ENCODE data around the gene VWA2. TPM values are rescaled to one million over a fixed set of nuclear protein-coding genes. Genes with fewer than 3 reads are reported as not detected.

The VWA2 gene, protein sequence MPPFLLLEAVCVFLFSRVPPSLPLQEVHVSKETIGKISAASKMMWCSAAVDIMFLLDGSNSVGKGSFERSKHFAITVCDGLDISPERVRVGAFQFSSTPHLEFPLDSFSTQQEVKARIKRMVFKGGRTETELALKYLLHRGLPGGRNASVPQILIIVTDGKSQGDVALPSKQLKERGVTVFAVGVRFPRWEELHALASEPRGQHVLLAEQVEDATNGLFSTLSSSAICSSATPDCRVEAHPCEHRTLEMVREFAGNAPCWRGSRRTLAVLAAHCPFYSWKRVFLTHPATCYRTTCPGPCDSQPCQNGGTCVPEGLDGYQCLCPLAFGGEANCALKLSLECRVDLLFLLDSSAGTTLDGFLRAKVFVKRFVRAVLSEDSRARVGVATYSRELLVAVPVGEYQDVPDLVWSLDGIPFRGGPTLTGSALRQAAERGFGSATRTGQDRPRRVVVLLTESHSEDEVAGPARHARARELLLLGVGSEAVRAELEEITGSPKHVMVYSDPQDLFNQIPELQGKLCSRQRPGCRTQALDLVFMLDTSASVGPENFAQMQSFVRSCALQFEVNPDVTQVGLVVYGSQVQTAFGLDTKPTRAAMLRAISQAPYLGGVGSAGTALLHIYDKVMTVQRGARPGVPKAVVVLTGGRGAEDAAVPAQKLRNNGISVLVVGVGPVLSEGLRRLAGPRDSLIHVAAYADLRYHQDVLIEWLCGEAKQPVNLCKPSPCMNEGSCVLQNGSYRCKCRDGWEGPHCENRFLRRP
- 0.05 TPM for total RNA-seq

DNA sequence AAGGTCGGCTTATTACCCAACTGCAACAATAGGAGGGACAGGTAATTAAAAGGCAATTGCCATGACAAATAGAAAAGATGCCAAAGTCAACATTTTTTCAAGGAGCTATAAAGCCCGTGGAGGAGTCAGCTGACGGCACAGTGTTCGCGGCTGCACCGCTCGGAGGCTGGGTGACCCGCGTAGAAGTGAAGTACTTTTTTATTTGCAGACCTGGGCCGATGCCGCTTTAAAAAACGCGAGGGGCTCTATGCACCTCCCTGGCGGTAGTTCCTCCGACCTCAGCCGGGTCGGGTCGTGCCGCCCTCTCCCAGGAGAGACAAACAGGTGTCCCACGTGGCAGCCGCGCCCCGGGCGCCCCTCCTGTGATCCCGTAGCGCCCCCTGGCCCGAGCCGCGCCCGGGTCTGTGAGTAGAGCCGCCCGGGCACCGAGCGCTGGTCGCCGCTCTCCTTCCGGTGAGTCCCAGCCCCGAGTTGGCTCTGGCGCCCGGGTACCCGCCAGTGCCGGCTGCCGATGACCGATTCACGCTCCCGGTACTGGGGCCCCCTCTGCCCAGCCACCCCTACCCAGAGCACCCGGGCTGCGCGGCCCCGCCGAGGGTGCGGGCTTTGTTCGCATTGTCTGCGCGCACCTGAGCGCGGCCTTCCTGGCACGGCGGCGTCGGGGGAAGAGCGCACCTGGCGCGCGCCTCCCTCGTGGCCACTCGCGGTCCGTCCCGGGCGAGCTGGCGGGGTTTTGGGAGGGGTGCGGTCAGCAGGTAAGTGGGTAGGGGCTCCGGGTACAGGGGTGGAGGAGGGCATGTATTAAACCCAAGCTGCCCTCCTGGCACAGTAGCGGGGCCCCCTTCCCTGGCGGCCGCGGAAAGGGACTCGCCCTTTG is at the start of gene VWA2:
TSS of gene VWA2 (plus strand) at position 138 of the 877 bp plus-strand sequence. CDS start 9,460 bp downstream, outside the sequence.
- DNase-seq (ENCODE audit: low spot score) = peak; percentile 50
- ATAC-seq = peak; percentile 79

DNA sequence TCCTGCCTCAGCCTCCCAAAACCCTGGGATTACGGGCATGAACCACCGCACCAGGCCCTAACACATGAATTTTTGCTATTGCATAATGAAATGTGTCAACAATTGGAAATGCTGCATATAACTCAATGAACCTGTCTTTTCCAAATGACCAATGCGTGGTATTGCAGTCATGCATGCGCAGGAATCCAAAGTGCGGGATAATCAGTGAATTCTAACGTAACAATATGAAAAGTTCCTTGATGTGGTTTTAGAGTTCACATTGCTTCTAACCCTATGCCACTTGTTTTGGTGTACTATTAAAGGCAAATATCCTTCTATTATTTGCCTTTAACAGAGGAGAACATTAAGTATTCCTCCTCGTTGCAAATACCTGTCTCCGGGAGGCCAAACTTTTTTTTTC is 49.4 kb upstream of the VWA2 start:
- ATAC-seq (no peak), DNase-seq (ENCODE audit: low spot score) (no peak)

DNA sequence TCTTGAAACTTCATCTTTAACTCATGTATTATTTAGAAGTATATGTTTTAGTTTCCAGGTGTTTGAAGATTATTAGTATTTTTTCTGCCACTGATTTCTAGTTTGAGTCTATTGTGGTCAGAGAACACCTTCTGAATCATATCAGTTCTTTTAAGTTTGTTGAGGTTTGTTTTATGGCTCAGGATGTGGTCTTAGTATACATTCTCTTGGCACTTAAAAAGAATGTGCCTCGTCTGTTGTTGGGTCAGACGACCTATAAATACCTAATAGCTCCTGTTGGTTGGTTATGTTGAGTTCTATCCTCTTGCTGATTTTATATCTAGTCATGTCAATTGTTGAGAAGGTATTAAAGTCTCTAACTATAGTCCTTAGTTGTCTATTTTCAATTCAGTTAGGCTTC is 44.0 kb upstream of the VWA2 start:
- no peak for DNase-seq (ENCODE audit: low spot score)
- ATAC-seq = no peak

DNA sequence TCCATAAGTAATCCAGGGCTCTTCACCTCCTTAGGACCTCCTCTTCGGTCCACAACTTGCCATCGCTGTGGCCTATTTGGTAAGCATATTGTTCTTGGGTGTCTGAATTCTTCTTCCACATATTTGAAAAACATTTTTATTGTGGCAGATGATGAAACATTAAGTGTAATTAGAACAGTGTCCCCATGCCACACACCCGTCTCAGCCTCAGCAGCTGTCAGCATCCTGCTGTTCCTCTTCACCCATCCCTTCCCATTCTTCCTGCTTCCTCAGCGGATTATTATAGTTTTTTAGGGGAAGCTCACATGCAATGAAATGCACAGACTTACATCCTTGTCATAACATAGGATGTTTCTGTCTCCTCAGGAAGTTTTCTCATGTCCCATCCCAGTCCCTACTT is 39.8 kb upstream of the VWA2 start:
- no peak for DNase-seq (ENCODE audit: low spot score)
- no peak for ATAC-seq

DNA sequence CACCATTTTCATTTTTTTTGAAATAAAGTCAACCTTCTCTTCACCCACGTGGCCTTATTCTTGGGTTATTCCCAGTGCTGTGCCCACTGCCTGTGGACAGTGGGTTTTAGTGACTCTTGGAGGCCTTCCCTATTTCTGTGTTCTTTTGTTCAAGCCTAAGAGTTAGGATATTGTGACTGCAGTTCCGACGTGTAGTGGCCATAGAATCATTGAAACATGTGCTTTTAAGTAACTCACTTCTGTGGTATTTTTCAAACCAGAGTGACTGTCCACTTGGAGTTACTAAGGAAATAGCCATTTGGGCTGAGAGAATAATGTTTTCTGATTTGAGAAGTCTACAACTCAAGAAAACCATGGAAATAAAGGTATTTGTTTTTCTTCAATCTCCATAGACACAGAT is 36.2 kb upstream of the VWA2 start:
- no peak for ATAC-seq
- no peak for DNase-seq (ENCODE audit: low spot score)

DNA sequence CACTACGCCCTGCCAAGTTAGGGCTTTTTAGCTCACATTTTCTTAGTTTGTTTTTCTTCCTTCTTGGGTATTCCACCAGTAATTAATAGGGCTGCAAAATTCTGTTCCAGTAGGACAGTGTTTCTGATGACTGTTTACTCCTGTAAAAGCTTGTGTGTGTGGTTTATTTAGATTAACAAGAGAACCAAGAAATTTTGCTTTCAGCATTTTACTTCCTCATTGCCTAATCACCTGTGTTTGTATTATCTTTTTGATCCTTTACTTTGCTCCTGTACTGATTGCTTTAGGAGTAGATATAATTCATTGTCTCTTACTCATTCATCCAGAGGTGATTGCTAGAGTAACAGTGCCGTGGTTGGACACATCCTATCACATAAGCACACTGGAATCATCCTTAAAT is 32.2 kb upstream of the VWA2 start:
- no peak for ATAC-seq
- no peak for DNase-seq (ENCODE audit: low spot score)

DNA sequence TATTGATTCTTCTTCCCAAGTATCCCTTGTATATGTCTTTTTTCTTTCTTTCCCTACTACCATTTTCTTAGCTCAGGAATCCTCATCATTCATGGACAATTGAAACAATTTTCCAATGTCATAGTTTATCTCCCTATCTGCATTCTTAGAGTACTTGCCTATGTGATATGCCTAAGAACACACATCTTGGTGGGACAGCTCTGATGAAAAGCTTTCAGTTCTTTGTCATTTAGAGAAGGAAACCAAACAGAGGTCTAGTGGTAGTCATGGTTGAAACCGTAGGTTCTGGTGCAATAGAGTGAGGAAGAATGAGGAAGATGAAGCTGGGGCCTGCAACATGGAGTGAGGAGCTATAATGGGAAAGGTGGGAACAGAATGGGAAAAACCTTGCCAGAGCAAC is 31.7 kb upstream of the VWA2 start:
- DNase-seq (ENCODE audit: low spot score) (no peak), ATAC-seq (no peak)

DNA sequence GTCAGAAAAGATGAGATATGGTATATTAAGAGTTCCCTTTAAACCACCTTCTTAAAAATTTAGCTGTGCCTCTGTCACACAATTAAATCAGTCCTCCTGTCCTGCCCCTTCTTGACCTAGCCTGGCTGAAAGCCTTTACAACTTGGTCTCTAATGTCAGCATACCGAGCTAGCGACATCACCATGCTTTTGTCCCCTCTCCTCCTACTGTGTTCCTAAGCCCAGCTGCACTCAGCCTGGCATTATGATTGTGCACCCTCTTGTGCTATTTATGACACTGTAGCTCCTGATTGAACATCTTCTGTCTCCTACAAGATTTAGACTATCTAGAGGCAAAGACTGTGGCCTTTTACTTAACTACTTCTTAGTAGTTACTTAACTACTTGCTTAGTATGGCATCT is 30.7 kb upstream of the VWA2 start:
- ATAC-seq = no peak
- no peak for DNase-seq (ENCODE audit: low spot score)

DNA sequence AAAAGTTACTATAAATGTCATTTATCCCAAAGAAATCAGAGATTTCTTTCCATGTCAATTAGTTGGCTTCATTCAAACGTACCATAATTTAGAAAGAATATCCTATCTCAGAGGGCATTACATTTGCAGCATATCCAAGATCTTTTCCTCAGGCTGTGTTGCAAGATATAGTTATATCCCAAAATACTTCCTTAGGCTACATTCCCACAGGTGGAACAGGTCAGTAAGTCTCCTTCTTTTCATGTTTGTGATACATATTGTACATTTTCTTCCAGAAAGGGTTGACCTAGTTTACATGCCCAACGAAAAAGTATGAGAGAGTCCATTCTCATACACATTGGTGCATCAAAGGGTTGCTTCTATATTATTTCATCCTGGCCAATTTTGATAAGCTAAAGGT is 26.9 kb upstream of the VWA2 start:
- no peak for ATAC-seq
- DNase-seq (ENCODE audit: low spot score) = no peak

DNA sequence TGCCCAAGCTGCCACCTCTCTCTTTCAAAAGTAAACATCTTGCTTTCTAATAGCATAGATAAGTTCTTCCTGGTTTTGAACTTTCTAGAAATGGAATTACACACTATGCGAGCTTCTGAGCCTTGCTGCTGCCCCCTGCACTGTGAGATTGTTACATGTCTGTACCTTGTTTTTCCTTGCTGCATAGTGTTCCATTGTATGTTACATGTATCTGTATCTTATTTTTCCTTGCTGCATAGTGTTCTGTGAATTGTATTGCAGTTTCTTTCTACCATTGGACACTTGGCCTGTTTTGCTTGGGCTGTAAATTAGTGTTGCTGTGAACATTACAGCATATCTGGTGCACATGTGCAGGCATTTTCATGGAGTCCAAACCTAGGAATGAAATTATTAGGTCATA is 24.0 kb upstream of the VWA2 start:
- DNase-seq (ENCODE audit: low spot score) (no peak), ATAC-seq (no peak)

DNA sequence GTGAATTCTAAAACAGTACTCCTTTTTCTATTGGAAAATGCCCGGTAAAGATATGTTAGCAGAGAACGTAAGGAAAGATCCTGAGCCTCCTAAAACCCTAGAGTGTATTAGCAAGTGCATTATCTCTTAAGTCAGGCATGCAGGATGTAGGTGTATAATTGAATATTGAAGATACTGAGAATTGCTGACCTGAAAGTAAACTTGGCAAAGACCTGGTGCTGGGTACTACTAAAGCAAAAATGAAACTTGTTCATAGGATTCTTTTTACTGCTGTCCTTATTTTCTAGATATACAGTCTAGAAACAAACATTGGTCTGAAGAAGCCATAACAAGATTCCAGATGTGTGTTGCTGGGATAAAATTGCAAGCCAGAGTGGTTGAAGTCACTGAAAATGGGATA is 18.8 kb upstream of the VWA2 start:
- DNase-seq (ENCODE audit: low spot score) (no peak), ATAC-seq (no peak)

DNA sequence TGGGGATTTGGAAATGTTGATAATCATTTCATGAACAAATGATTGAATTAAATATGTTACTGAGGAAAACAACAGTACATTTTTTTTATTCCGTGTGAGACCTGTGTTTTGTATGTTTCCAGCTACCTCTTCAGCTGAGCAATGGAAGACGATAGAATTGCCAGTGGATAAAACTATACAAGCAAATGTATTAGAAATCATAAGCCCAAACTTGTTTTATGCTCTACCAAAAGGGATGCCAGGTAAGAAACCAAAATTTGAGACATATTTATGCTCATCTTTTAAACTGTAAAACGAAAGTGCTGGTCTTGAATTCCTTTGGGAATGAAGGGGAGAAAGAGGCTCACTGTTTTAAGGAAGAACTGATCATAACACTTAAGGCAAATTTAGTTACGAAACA is 17.8 kb upstream of the VWA2 start:
- ATAC-seq = no peak
- DNase-seq (ENCODE audit: low spot score) = no peak

DNA sequence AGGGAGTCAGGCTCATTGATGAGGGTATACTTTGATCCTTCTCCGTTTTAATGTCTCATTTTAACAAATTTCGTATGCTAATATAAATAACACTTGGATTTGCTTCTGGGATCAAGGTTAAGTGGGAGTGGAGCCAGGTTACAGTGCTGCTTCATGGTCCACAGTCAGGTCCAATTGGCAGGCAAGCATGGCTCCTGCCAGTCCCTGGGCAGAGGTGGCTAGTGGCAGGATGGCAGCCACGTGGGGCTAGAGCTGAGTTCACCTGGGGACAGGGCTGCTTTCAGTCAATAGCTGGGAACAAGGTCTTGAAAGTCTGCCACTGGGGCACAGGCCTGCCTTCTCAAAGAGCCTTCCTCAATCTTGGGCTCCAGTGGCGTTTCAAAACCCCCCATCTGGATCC is 16.0 kb upstream of the VWA2 start:
- peak; percentile 91 for DNase-seq (ENCODE audit: low spot score)
- peak; percentile 100 for ATAC-seq

DNA sequence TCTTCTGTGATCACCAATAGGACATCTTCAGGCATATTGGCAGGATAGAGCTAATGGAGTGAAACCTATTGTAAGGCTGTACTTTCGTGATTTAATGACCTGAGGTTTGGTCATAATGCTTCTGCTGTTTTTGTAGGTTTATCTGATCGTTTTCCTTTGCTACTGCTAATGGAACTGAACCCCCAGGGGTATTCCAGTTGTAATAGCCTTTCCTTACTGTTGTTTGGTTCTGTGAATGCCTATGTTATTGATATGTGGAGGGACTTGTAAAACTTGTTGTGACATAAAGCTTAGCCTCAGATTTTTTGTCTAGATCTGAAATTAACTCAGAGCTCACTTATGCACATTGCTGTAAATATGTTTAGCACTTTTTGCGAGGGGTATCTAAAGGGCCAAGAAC is 10.9 kb upstream of the VWA2 start:
- no peak for ATAC-seq
- DNase-seq (ENCODE audit: low spot score) = no peak

DNA sequence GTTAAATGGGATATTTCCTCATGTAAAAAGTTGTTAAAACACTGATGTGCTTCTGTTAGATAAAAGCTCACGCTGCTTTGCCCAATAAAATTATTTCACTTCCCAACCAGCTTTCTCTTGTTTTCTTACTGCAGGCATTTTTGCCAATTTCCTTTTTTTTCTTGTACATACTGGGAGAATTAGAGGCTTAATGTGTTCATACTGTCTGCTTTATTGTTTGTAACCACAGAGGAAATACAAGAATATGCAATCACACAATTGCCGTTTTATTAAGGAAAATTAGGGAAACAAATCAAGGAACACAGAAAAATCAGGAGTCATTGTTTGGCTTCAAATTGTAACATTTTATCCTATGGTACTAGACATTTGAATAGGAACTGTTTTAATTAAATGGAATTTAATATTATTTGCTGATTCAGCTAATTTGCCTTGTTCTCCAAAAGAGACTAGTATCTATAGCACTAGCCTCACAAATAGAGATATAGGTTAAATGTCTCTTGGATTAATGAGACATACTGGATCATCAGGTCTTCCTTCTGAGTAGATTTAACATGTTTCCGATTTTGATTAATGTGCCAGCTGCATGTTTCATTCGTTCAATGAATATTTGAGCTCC is 6.4 kb upstream of the VWA2 start:
- DNase-seq (ENCODE audit: low spot score) (no peak), ATAC-seq (no peak)

DNA sequence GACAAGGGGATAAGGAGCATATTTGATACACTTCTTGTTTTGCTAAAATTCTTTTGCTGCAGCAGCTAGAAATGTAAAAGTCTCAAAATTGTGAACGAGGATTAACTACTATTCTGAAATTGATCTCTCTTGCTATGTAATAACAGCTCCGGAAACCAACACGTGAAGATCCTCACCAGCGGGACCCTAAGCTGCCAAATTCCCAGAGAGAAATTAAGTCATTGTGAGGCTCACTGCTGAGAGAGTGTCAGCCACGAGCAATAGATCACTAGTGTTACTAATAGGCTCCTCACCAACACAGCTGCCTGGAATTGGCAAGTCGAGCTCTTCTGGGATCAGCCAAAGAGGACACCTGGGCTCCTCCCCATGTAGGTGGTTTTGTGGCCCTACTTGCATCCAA is 5.6 kb upstream of the VWA2 start:
- DNase-seq (ENCODE audit: low spot score) = no peak
- ATAC-seq = no peak

DNA sequence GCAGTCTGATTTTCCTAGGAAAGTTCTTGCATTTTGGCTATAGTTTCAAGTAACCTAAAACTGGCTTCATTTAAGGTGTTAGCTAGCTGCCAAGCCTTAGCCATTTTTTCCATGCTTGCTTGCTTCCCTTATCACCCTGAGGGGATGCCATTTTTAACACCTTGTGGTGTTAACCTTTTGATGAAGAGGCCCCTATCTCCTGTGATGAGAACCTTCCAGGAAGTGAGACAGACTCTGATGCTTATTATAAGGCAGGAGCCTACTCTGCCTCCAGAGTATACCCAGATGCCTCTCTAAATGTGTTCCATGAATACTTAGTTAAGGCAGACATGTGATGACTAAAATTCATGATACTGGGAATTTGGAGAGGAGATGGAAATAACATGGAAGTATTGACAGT is 4.9 kb upstream of the VWA2 start:
- DNase-seq (ENCODE audit: low spot score) (no peak), ATAC-seq (no peak)

DNA sequence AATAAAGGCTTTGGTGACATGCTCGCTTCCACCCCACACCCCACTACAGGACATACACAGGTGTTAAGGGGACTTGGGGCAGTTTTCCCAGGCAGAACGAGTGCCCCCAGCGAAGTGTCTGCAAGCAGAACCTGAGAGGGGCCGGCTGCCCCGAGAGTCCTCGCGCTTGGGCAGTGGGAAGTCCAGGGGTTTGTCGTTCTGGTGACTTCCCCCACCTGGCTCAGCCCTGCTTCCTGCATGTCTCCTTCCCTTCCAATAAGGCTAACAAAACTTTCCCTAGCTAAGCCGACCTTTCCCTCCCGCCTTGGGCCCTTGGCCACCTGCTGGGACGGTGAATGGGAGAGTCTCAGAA is 916 bp downstream of the VWA2 start:
- no peak for DNase-seq (ENCODE audit: low spot score)
- ATAC-seq = no peak

DNA sequence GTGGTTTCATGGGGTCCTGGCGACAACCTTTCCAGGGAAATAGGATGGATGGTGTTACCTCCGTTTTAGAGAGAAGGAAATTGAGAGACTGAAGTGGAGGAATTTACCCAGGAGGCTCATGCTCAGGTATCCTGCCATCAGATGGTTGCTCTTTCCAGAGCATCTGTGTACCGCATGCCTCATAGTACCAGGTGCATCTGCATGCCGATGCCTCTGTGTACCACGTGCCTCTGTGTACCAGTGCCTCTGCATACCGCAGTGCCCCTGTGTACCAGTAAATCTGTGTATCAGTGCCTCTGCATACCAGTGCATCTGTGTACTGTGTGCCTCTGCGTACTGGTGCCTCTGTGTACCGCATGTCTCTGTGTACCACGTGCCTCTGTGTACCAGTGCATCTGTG is 3.2 kb downstream of the VWA2 start:
- ATAC-seq (no peak), DNase-seq (ENCODE audit: low spot score) (no peak)

DNA sequence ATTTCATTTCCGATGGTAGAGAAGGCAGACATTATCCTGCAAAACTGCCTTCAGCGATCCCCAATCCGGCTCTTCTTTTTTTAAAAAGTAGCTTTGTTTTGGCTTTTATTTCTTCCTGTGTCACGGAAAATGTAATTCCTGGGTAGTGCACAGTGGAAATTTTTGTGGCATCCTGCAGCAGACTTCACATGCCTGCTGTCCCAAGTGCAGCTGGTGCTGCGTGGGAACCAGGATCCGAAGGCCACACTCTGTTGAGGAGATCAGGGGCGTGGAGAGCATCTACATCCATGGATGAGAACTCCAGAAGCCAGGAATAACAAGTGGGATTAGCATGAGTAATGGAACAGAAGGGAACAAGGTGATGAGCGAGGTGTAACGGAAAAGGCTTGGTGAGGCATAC is 4.6 kb downstream of the VWA2 start:
- DNase-seq (ENCODE audit: low spot score) = no peak

DNA sequence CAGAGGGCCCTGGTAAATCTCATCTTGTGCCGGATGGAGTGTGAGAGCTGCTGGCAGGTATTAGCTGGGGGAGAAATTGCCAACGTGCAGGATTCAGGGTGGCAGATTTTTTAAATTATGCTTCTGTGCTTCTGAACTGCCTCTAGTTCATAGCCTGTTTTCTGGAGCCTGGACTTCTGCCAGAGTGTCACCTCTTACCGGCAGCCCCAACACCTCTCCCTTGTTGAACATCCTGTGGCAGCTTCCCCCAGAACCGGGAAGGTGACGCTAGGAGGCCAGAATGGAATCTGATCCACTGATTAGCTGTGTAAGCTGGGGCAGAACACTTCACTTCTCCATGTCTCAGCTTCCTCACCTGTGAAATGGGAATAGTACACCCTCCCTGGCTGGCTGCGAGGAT is 5.1 kb downstream of the VWA2 start:
- ATAC-seq = no peak
- no peak for DNase-seq (ENCODE audit: low spot score)

More for the DNA sequence above, 4.6 kb downstream of the VWA2 start:
- no peak for ATAC-seq
